Cardiac muscle cell (in vitro differentiated cells and primary cell): ENCODE results near the gene HEY2. TPM values are rescaled to one million over a fixed set of nuclear protein-coding genes. Genes with fewer than 3 reads are reported as not detected.
A peak's percentile ranks its signal among the peaks of the same experiment; 100 is the strongest.

ENCODE experiments used
- DNase-seq, 2 donors: peaks; one replicate each; pipeline versions ENCODE4 v3.0.0 to v3.0.0-alpha.2; 2010 to 2017; ENCODE audit warnings: low read depth in 1 of 2, low spot score in 1 of 2
- H3K27ac ChIP-seq: fragments of 200-600 bp; sonication (generic); 2 replicates; pipeline ENCODE4 v1.5.1; 2016
- H3K27me3 ChIP-seq: fragments of 200-600 bp; sonication (generic); 2 replicates; pipeline ENCODE4 v1.6.0; 2016; ENCODE audit warnings: control low read depth
- H3K36me3 ChIP-seq: fragments of 200-600 bp; sonication (generic); 2 replicates; pipeline ENCODE4 v1.5.1; 2016; ENCODE audit warnings: control low read depth
- H3K4me1 ChIP-seq: fragments of 200-600 bp; sonication (generic); 2 replicates; pipeline ENCODE4 v1.8.1; 2017; ENCODE audit warnings: low read depth, mild to moderate bottlenecking, mixed run types
- H3K4me3 ChIP-seq: fragments of 200-600 bp; sonication (generic); 2 replicates; pipeline ENCODE4 v1.5.1; 2016; ENCODE audit warnings: mild to moderate bottlenecking
- H3K9me3 ChIP-seq: fragments of 200-600 bp; sonication (generic); 2 replicates; pipeline ENCODE4 v1.5.1; 2017; ENCODE audit warnings: low read depth, mild to moderate bottlenecking, control low read depth
- polyA plus RNA-seq: library from polyadenylated mRNA; unstranded; fragments of >200 nt; fragmentation: Nextera tagmentation; extraction: Ambion mirVana; gene quantifications from 2 replicates; pipeline ENCODE4 v1.2.1, GENCODE V29; 2016
- total RNA-seq: library from RNA; depleted of rRNA; stranded (reverse); fragments of >200 nt; gene quantifications from 2 replicates; pipeline ENCODE4 v1.2.3, GENCODE V29; 2016
- TF ChIP-seq, protein P1 (sequence below): IDR thresholded peaks from 2 replicates; pipeline ENCODE4 v1.5.1; 2012; ENCODE audit warnings: low read depth, mild to moderate bottlenecking, low read length

The HEY2 gene
- total and polyA plus RNA-seq, 2 experiments from 2014 or later = 54.1 to 73.8 TPM

GRCh38 chr6:125779924-125780539 lies 30.6 kb downstream of the HEY2 start:
- DNase-seq = peak; percentile 93 to 94
- Histone ChIP-seq H3K27ac (no peak overlapping the region), H3K4me3 (peak overlapping the region; percentile 45), H3K4me1 (no peaks in the 10 kb centered on the region), H3K27me3 (no peaks in the 10 kb centered on the region), H3K36me3 (no peaks in the 10 kb centered on the region), H3K9me3 (no peaks in the 10 kb centered on the region)
- TF ChIP-seq, protein P1, sequence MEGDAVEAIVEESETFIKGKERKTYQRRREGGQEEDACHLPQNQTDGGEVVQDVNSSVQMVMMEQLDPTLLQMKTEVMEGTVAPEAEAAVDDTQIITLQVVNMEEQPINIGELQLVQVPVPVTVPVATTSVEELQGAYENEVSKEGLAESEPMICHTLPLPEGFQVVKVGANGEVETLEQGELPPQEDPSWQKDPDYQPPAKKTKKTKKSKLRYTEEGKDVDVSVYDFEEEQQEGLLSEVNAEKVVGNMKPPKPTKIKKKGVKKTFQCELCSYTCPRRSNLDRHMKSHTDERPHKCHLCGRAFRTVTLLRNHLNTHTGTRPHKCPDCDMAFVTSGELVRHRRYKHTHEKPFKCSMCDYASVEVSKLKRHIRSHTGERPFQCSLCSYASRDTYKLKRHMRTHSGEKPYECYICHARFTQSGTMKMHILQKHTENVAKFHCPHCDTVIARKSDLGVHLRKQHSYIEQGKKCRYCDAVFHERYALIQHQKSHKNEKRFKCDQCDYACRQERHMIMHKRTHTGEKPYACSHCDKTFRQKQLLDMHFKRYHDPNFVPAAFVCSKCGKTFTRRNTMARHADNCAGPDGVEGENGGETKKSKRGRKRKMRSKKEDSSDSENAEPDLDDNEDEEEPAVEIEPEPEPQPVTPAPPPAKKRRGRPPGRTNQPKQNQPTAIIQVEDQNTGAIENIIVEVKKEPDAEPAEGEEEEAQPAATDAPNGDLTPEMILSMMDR = peak; percentile 20

GRCh38 chr6:125780540-125781313 lies 31.3 kb downstream of the HEY2 start:
- DNase-seq = peak; percentile 69 to 91
- H3K4me3 ChIP-seq = peak overlapping the region; percentile 45
- no peaks in the 10 kb centered on the region for H3K36me3 ChIP-seq
- peak overlapping the region; percentile 45 for H3K27ac ChIP-seq
- H3K9me3 ChIP-seq = no peaks in the 10 kb centered on the region
- no peaks in the 10 kb centered on the region for H3K4me1 ChIP-seq
- TF ChIP-seq, protein P1 = no peak
- H3K27me3 ChIP-seq = no peaks in the 10 kb centered on the region

DNA sequence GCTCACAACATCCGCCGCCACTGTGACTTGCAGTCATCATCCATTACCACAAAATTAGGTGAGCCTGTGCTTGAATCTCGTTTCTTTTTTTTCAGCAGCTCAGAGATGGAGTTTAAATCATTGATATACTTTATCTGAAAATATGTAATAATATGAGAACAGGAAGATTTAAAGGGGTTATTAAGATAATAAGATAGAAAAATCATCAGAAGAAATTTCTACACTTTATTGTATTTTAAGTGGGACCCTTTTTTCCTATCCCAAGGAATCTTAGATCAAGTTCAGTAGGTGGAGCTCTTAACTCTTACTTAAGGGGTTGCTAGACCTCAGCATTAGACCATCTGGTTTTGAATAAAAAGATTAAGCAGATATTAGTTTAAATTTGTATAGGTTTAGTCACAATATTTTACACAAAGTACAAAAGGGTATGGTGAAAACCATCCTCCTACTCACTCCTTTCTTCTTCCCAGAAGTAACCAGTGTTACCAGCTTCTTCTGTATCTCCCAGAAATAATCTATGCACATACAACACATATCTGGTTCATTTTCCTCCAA lies 32.0 kb downstream of the HEY2 start:
- no peaks in the 10 kb centered on the region for H3K27me3 ChIP-seq
- no peaks in the 10 kb centered on the region for H3K4me1 ChIP-seq
- H3K27ac ChIP-seq = peak overlapping the region; percentile 45
- H3K4me3 ChIP-seq = peak overlapping the region; percentile 45
- peak in 1 of 2 donors; percentile 30 for DNase-seq
- H3K9me3 ChIP-seq = no peaks in the 10 kb centered on the region
- TF ChIP-seq, protein P1 = no peak
- H3K36me3 ChIP-seq = no peaks in the 10 kb centered on the region

GRCh38 chr6:125784365-125784764 lies 34.9 kb downstream of the HEY2 start:
- Histone ChIP-seq H3K27me3 (no peaks in the 10 kb centered on the region), H3K4me3 (no peak overlapping the region), H3K27ac (no peak overlapping the region), H3K36me3 (no peaks in the 10 kb centered on the region), H3K9me3 (no peaks in the 10 kb centered on the region), H3K4me1 (peaks cover under 1% of the 10 kb centered on the region)
- TF ChIP-seq, protein P1 = no peak
- peak in 1 of 2 donors; percentile 58 for DNase-seq

DNA sequence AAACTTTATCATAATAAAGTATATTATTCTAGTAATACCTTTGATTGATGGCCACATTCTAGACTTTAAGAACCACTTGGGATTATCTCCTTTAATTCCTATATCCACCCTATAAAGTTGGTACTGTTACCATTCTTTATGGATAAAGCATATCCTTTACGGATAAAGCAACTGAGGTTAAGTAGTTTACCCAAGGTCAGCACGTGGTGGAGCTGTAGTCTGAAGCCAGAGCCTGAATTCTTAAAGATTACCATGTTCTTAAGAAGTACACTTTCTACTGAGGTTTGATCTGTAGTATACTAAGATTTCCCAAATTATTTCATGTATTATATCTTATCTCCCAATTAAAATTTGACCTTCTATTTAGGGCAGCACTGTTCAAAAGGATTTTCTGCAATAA lies 38.4 kb downstream of the HEY2 start:
- peaks cover 8% of the 10 kb centered on the region for H3K4me1 ChIP-seq
- no peaks in the 10 kb centered on the region for H3K36me3 ChIP-seq
- no peaks in the 10 kb centered on the region for H3K9me3 ChIP-seq
- no peak overlapping the region for H3K4me3 ChIP-seq
- peak in 1 of 2 donors; percentile 75 for DNase-seq
- no peak overlapping the region for H3K27ac ChIP-seq
- TF ChIP-seq, protein P1 = peak; percentile 41
- H3K27me3 ChIP-seq = no peaks in the 10 kb centered on the region
